Jurkat, Clone E6-1 (cell line): ENCODE results near the gene SLC37A1.
A peak's percentile ranks its signal among the peaks of the same experiment; 100 is the strongest.

Experiments
- DNase-seq: peaks from one replicate; pipeline ENCODE4 v3.0.0-alpha.2; 2011; ENCODE audit warnings: low read depth, low spot score
- H3K4me3 ChIP-seq: 2 replicates; pipeline ENCODE4 v1.5.1; 2011; ENCODE audit warnings: mild to moderate bottlenecking, low read length, control low read depth, moderate library complexity

The SLC37A1 gene

GRCh38 chr21:42476388-42477331 lies 37.0 kb upstream of the SLC37A1 start:
- H3K4me3 ChIP-seq, result no peak overlapping the region
- no peak for DNase-seq

GRCh38 chr21:42478504-42478903 lies 35.1 kb upstream of the SLC37A1 start:
- H3K4me3 ChIP-seq, result no peak overlapping the region
- DNase-seq, result no peak

DNA sequence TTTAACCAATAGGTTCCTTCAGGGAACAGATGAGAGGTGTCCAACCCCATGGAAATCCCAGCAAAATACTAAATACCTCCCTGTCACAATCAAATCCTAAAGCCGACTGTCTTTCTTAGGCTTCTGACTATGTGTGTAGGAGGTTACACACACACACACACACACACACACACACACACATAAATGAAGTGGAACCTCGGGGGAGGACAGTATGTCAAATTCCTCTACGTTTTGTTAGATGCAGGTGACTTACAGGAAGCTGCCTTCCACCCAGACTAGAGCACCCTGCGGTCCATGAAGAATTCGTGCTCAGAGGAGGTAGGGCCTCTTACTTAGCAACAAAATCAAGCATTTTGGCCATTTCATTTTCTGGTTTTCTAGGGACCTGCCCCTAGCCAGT lies 34.1 kb upstream of the SLC37A1 start:
- DNase-seq, result no peak
- no peak overlapping the region for H3K4me3 ChIP-seq

- DNase-seq, result no peak
- no peak overlapping the region for H3K4me3 ChIP-seq
These were observed 32.9 kb upstream of the SLC37A1 start for GRCh38 chr21:42480736-42481135.

DNA sequence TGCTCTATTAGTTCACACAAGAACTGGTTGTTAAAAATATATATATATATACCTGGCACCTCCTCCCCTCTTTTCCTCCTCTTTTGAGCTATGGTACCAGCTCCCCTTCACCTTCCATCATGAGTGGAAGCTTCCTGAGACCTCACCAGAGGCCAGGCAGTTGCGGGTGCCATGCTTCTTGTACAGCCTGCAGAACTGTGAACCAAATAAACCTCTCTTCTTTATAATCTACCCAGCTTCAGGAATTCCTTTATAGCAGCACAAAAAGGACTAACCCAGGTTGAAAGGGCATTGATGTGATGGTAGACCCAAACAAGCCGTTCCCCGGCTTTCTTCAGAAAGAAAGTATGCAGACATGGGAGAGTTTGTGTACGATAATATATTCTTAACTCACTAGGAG lies 32.5 kb upstream of the SLC37A1 start:
- no peak for DNase-seq
- H3K4me3 ChIP-seq, result no peak overlapping the region

- no peak for DNase-seq
- no peak overlapping the region for H3K4me3 ChIP-seq
These were observed 28.7 kb upstream of the SLC37A1 start for GRCh38 chr21:42484966-42485365.

DNA sequence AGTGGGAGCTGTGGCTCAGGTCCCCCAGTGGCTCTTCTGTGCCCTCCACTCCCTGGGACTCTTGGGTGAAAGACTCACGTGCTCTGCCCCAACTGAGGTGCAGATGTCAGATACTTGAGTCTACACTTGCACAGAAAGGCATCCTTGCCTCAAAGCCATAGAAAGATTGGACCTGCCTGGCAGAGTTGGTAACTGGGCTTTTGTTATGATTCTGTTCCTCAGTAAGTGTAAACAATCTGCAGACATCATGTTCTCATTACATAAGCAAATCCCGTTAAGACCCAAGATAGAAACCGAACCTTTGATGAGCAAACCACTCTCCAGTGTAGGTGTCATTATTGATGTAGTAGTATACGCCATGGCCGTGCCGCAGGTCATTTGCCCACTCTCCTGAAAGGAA lies 27.6 kb upstream of the SLC37A1 start:
- H3K4me3 ChIP-seq, result no peak overlapping the region
- DNase-seq, result no peak

GRCh38 chr21:42486531-42486930 lies 27.1 kb upstream of the SLC37A1 start:
- no peak overlapping the region for H3K4me3 ChIP-seq
- DNase-seq, result no peak

- DNase-seq, result no peak
- no peak overlapping the region for H3K4me3 ChIP-seq
These were observed 24.6 kb upstream of the SLC37A1 start for GRCh38 chr21:42489006-42489563.

GRCh38 chr21:42489991-42490390 lies 23.7 kb upstream of the SLC37A1 start:
- H3K4me3 ChIP-seq, result no peak overlapping the region
- no peak for DNase-seq

- no peak for DNase-seq
- no peak overlapping the region for H3K4me3 ChIP-seq
These were observed 22.9 kb upstream of the SLC37A1 start for GRCh38 chr21:42490720-42491119.

GRCh38 chr21:42491328-42491727 lies 22.3 kb upstream of the SLC37A1 start:
- H3K4me3 ChIP-seq, result no peak overlapping the region
- no peak for DNase-seq

GRCh38 chr21:42492201-42492600 lies 21.5 kb upstream of the SLC37A1 start:
- DNase-seq, result no peak

DNA sequence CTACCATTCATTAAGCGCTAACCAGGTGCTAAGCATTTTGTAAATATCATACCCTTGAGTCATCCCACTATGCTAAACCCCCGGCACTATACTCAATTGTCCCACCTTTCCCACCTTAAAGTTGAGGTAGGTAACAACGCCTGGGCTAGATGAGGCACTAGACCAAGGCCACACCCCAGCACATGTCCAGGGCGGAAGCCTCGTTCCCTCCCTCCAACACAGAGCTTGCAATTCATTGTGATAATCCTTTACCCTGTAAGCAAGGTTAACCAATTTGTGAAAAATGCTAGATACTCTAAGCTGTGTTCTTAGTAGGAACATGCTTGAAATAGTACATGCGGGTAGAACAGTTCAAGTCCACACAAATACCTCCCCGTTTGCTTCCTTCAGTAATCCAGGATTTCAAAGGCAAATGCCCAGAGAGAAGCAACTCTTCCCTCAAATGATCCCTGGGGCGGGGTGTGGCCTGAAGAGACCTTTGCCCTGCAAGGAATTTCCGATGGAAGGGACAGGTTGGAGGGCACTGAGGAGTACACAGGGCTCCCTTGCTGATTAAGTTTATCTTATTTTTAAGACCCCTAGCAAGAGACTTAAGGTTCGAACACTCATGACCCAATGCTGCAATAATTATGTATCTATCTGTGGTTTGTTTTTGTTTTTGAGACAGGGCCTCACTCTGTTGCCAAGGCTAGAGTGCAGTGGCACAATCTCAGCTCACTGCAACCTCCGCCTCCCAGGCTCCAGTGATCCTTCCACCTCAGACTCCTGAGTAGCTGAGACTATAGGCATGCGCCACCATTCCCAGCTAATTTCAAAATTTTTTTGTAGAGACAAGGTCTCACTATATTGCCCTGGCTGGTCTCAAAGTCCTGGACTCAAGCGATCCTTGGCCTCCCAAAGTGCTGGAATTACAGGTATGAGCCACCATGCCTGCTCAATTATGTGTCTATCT lies 20.3 kb upstream of the SLC37A1 start:
- DNase-seq, result no peak
- H3K4me3 ChIP-seq, result no peak overlapping the region

More at GRCh38 chr21:42492201-42492600, 21.5 kb upstream of the SLC37A1 start:
- no peak overlapping the region for H3K4me3 ChIP-seq

GRCh38 chr21:42495027-42495426 lies 18.6 kb upstream of the SLC37A1 start:
- no peak overlapping the region for H3K4me3 ChIP-seq
- DNase-seq, result no peak

DNA sequence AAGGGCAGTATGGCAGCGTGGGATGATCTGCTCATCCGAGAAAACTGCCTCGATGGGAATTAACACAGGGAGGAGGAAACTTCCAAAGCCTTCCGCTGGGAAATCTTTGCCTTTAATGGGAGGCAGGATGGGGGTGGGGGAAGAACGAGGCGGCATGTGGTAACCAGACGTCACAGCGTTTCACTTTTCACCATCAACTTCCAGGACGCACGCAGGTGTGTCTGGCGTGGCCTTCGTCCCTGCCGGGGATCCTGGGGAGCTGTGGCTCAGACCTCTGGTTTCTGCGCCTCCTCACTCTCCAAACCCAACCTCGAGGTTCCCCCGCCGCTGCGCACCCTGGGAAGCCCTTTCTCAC lies 17.9 kb upstream of the SLC37A1 start:
- H3K4me3 ChIP-seq, result peak overlapping the region; percentile 65

GRCh38 chr21:42496120-42496838 lies 17.4 kb upstream of the SLC37A1 start, which contains the start of gene RSPH1:
Gene RSPH1, minus strand, starts transcription at chr21:42496224. Its CDS starts 38 bp downstream, at chr21:42496186.
- H3K4me3 ChIP-seq, result peak within 1 kb of the TSS; percentile 77
- peak; percentile 97 for DNase-seq

More for the DNA sequence above, 17.9 kb upstream of the SLC37A1 start:
- no peak for DNase-seq

DNA sequence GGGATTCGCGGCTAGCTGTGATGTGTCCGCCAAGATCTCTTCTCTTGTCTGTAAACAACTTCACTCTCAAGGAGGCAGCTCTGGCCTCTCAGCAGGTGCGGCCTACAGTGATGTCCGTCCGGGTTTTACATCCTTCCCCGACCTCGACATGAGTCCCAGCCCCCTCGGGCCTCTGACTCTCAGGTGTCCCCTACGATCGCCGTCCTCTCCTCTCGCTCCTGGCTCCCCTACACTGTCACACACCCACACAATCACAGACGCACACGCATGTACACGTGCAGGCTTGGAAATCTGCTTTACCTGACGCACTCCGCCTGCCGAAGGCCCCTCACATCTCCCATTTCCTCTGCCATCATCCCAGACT lies 16.8 kb upstream of the SLC37A1 start:
- H3K4me3 ChIP-seq, result peak overlapping the region; percentile 77
- no peak for DNase-seq

DNA sequence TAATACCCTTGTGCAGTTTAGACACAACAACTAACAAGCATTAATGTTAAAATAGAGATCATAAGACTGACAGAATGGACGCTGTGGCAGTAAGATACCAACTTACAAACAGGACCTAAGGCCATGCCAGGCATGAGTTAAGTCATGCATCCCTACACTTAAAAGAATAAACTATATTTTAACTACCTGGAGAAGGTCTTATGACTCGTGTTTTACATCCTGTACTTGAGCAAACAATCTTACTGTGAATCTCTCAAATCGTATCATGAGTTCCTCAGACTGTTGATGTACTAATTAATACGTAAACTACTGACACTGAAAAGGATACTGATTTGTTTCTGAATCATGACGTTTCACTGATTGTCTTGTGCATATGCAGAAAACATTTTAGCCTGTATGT lies 15.6 kb upstream of the SLC37A1 start:
- H3K4me3 ChIP-seq, result no peak overlapping the region

More for the DNA sequence above, 15.6 kb upstream of the SLC37A1 start:
- no peak for DNase-seq
